Erythroblast (primary cell): ENCODE data around the gene TEPSIN.

Experiments used
- GATA1 ChIP-seq: IDR thresholded peaks from 2 replicates; pipeline ENCODE4 v1.6.1; 2011; ENCODE audit warnings: low read depth, mild to moderate bottlenecking, control low read depth, low read length, moderate library complexity
- POLR2A ChIP-seq: IDR thresholded peaks from 2 replicates; pipeline ENCODE4 v1.6.1; 2011; ENCODE audit warnings: mild to moderate bottlenecking, low read length

GRCh38 chr17:81271226-81271625 is 32.4 kb upstream of the TEPSIN start:
- TF ChIP-seq POLR2A (no peak), GATA1 (no peak)
